Measurements from ENCODE around the gene LRRC74B. TPM values are rescaled to one million over a fixed set of nuclear protein-coding genes. Genes with fewer than 3 reads are reported as not detected.
A peak's percentile ranks its signal among the peaks of the same experiment; 100 is the strongest.

The LRRC74B gene
- total RNA-seq, 2 donors from 2014 or later = not detected

GRCh38 chr22:21009638-21010425 lies 35.9 kb upstream of the LRRC74B start:
- H3K9me3 Mint-ChIP-seq = no peaks in the 10 kb centered on the region
- H3K36me3 Mint-ChIP-seq (ENCODE audit: low read depth) = no peaks in the 10 kb centered on the region
- no peak overlapping the region for H3K4me3 Mint-ChIP-seq
- peaks cover 10% of the 10 kb centered on the region for H3K4me1 Mint-ChIP-seq
- no peak for ATAC-seq (replicated peaks)
- no peak overlapping the region for H3K27ac Mint-ChIP-seq
- no peaks in the 10 kb centered on the region for H3K27me3 Mint-ChIP-seq

- no peak overlapping the region for H3K27ac Mint-ChIP-seq
- no peaks in the 10 kb centered on the region for H3K27me3 Mint-ChIP-seq
- no peaks in the 10 kb centered on the region for H3K36me3 Mint-ChIP-seq (ENCODE audit: low read depth)
- H3K9me3 Mint-ChIP-seq = no peaks in the 10 kb centered on the region
- no peak overlapping the region for H3K4me3 Mint-ChIP-seq
- no peak for ATAC-seq (replicated peaks)
- peaks cover 14% of the 10 kb centered on the region for H3K4me1 Mint-ChIP-seq
These were observed 35.2 kb upstream of the LRRC74B start for GRCh38 chr22:21010426-21011113.

- Mint-ChIP-seq H3K4me1 (peaks cover 14% of the 10 kb centered on the region), H3K27me3 (no peaks in the 10 kb centered on the region), H3K36me3 (ENCODE audit: low read depth) (no peaks in the 10 kb centered on the region), H3K27ac (peak overlapping the region; percentile 95), H3K9me3 (no peaks in the 10 kb centered on the region), H3K4me3 (peak overlapping the region; percentile 90)
- no peak for ATAC-seq (replicated peaks)
These were observed 33.0 kb upstream of the LRRC74B start for GRCh38 chr22:21012446-21013407.

- no peaks in the 10 kb centered on the region for H3K9me3 Mint-ChIP-seq
- H3K36me3 Mint-ChIP-seq (ENCODE audit: low read depth) = no peaks in the 10 kb centered on the region
- peaks cover 14% of the 10 kb centered on the region for H3K4me1 Mint-ChIP-seq
- no peak for ATAC-seq (replicated peaks)
- H3K27ac Mint-ChIP-seq = peak overlapping the region; percentile 95
- no peaks in the 10 kb centered on the region for H3K27me3 Mint-ChIP-seq
- H3K4me3 Mint-ChIP-seq = peak overlapping the region; percentile 90
These were observed 32.0 kb upstream of the LRRC74B start for GRCh38 chr22:21013657-21014201.

- Mint-ChIP-seq H3K4me1 (peaks cover 14% of the 10 kb centered on the region), H3K36me3 (ENCODE audit: low read depth) (no peaks in the 10 kb centered on the region), H3K9me3 (no peaks in the 10 kb centered on the region), H3K4me3 (peak overlapping the region; percentile 90), H3K27ac (peak overlapping the region; percentile 95), H3K27me3 (no peaks in the 10 kb centered on the region)
- peak; percentile 97 for ATAC-seq (replicated peaks)
These were observed 31.5 kb upstream of the LRRC74B start for GRCh38 chr22:21014202-21014725.

- Mint-ChIP-seq H3K4me3 (peak within 1 kb of the TSS; percentile 90), H3K9me3 (no peaks in the 10 kb centered on the region), H3K27me3 (no peaks in the 10 kb centered on the region), H3K4me1 (peaks cover 14% of the 10 kb centered on the region), H3K36me3 (ENCODE audit: low read depth) (no peaks in the 10 kb centered on the region), H3K27ac (peak within 1 kb of the TSS; percentile 95)
- no peak for ATAC-seq (replicated peaks)
These were observed 30.9 kb upstream of the LRRC74B start, which contains the start of gene P2RX6 for GRCh38 chr22:21014726-21015465. Gene P2RX6, plus strand, starts transcription at chr22:21015165. Its CDS starts 10 bp downstream, at chr22:21015175.

- Mint-ChIP-seq H3K4me1 (peaks cover 14% of the 10 kb centered on the region), H3K27ac (peak overlapping the region; percentile 95), H3K4me3 (peak overlapping the region; percentile 90), H3K36me3 (ENCODE audit: low read depth) (no peaks in the 10 kb centered on the region), H3K27me3 (no peaks in the 10 kb centered on the region), H3K9me3 (no peaks in the 10 kb centered on the region)
- no peak for ATAC-seq (replicated peaks)
These were observed 30.2 kb upstream of the LRRC74B start for GRCh38 chr22:21015466-21016006.

GRCh38 chr22:21016644-21017420 lies 28.9 kb upstream of the LRRC74B start:
- Mint-ChIP-seq H3K4me1 (peaks cover 14% of the 10 kb centered on the region), H3K27me3 (no peaks in the 10 kb centered on the region), H3K9me3 (no peaks in the 10 kb centered on the region), H3K27ac (peak overlapping the region; percentile 73), H3K4me3 (no peak overlapping the region), H3K36me3 (ENCODE audit: low read depth) (no peaks in the 10 kb centered on the region)
- no peak for ATAC-seq (replicated peaks)

GRCh38 chr22:21018314-21018713 lies 27.4 kb upstream of the LRRC74B start:
- H3K36me3 Mint-ChIP-seq (ENCODE audit: low read depth) = no peaks in the 10 kb centered on the region

GRCh38 chr22:21020802-21021429 lies 24.8 kb upstream of the LRRC74B start:
- H3K4me3 Mint-ChIP-seq = no peak overlapping the region

More at GRCh38 chr22:21018314-21018713, 27.4 kb upstream of the LRRC74B start:
- no peak overlapping the region for H3K4me3 Mint-ChIP-seq
- H3K4me1 Mint-ChIP-seq = peaks cover 14% of the 10 kb centered on the region
- no peaks in the 10 kb centered on the region for H3K27me3 Mint-ChIP-seq
- ATAC-seq (replicated peaks) = no peak
- peak overlapping the region; percentile 15 for H3K27ac Mint-ChIP-seq
- no peaks in the 10 kb centered on the region for H3K9me3 Mint-ChIP-seq

GRCh38 chr22:21022507-21022906 lies 23.2 kb upstream of the LRRC74B start:
- Mint-ChIP-seq H3K4me3 (no peak overlapping the region), H3K36me3 (ENCODE audit: low read depth) (no peaks in the 10 kb centered on the region), H3K27ac (no peak overlapping the region), H3K9me3 (no peaks in the 10 kb centered on the region), H3K27me3 (no peaks in the 10 kb centered on the region), H3K4me1 (peaks cover 7% of the 10 kb centered on the region)
- ATAC-seq (replicated peaks) = no peak

More at GRCh38 chr22:21020802-21021429, 24.8 kb upstream of the LRRC74B start:
- H3K27me3 Mint-ChIP-seq = no peaks in the 10 kb centered on the region
- no peak overlapping the region for H3K27ac Mint-ChIP-seq
- H3K36me3 Mint-ChIP-seq (ENCODE audit: low read depth) = no peaks in the 10 kb centered on the region
- H3K9me3 Mint-ChIP-seq = no peaks in the 10 kb centered on the region
- peaks cover 7% of the 10 kb centered on the region for H3K4me1 Mint-ChIP-seq
- no peak for ATAC-seq (replicated peaks)

- Mint-ChIP-seq H3K9me3 (no peaks in the 10 kb centered on the region), H3K27me3 (no peaks in the 10 kb centered on the region), H3K36me3 (ENCODE audit: low read depth) (no peaks in the 10 kb centered on the region), H3K4me1 (peaks cover 7% of the 10 kb centered on the region), H3K27ac (no peak overlapping the region), H3K4me3 (no peak overlapping the region)
- no peak for ATAC-seq (replicated peaks)
These were observed 22.7 kb upstream of the LRRC74B start for GRCh38 chr22:21022955-21023614.
